Right lobe of liver (tissue), 6 donors: ENCODE measurements around the gene XPO4. TPM values are rescaled to one million over a fixed set of nuclear protein-coding genes. Genes with fewer than 3 reads are reported as not detected.
"Not testable (repeated sequence)": the region's sequence is repeated elsewhere in the genome, so short reads cannot be mapped to it uniquely, and the experiment has no call there.

Experiments used
- ATAC-seq, 4 donors: fragments of 200-7000 bp; cut with Tn5 transposase; one replicate each; pipeline ENCODE4 v1.9.1; 2020; ENCODE audit warnings: mild to moderate bottlenecking in 4 of 4, moderate library complexity in 4 of 4
- DNase-seq, 3 donors: peaks; one replicate each; pipeline ENCODE4 v3.0.0-alpha.2; 2020
- H3K27ac ChIP-seq, 3 donors: fragments of 200-600 bp; one replicate each; pipeline ENCODE4 v1.8.0; 2022
- H3K27me3 ChIP-seq, 2 donors: fragments of 200-600 bp; one replicate each; pipeline ENCODE4 v1.8.0; 2022
- H3K36me3 ChIP-seq, 4 donors: fragments of 200-600 bp; sonication (generic) in 1 of 4; one replicate each; pipeline versions ENCODE4 v1.5.1 to v1.8.0; 2017 to 2022; ENCODE audit warnings: control low read depth in 1 of 4
- H3K4me1 ChIP-seq, 4 donors: fragments of 200-600 bp; sonication (generic) in 1 of 4; one replicate each; pipeline versions ENCODE4 v1.5.1 to v1.8.0; 2017 to 2022; ENCODE audit warnings: control low read depth in 1 of 4
- H3K4me3 ChIP-seq, 3 donors: fragments of 200-600 bp; one replicate each; pipeline ENCODE4 v1.8.0; 2022
- H3K9me3 ChIP-seq, 4 donors: fragments of 200-600 bp; sonication (generic) in 1 of 4; one replicate each; pipeline versions ENCODE4 v1.5.1 to v1.8.0; 2017 to 2022; ENCODE audit warnings: control low read depth in 1 of 4
- CTCF ChIP-seq, 4 donors: fragments of 200-600 bp in 3 of 4; fragments of 450-650 bp in 1 of 4; IDR thresholded peaks; one replicate each; pipeline versions ENCODE4 v1.5.1 to v1.8.0; 2016 to 2022; ENCODE audit warnings: antibody characterized with exemption in 4 of 4, mild to moderate bottlenecking in 2 of 4
- POLR2A ChIP-seq: fragments of 450-650 bp; IDR thresholded peaks from one replicate; pipeline ENCODE4 v1.6.1; 2017; ENCODE audit warnings: antibody characterized with exemption, mild to moderate bottlenecking
- WGBS: methylation state at CpG from one replicate; pipeline ENCODE4 v1.1.6; 2018; ENCODE audit warnings: low coverage, low lambda C conversion rate; ENCODE audit not compliant: insufficient coverage; ENCODE audit errors: missing lambda C conversion rate; 5-methylcytosine and 5-hydroxymethylcytosine counted together
- intact Hi-C, 2 donors: fragments of 100-400 bp; cut with DNase I; formaldehyde crosslinking; loops; one replicate each; pipeline versions ENCODE4 v1.11.2 to v1.14.1; 2022
- total RNA-seq, 6 experiments: library from RNA; depleted of rRNA in 2 of 6; stranded (reverse); fragments of >200 nt in 2 of 6; fragmentation: NEBNext Ultra II Directional in 3 of 6; extraction: Animal tissue kit (Norgen Biotek cat#: 25700) in 3 of 6; gene quantifications; one replicate each; pipeline versions ENCODE4 v1.1.0 to v1.2.4, GENCODE V29; 2016 to 2023
- donor health status: DM: no; HTN: yes; CAD: no.
- donor health status: DM: no; HTN: no; CAD: no.
- donor health status: DM: no; HTN: no; CAD: no.
- donor health status: DM: no; HTN: yes; CAD: no.
- donor health status: DM: no; HTN: yes; CAD: no.

The XPO4 gene
- total RNA-seq, 6 experiments from 2014 or later: 4.4 to 9.9 (median 7.2) TPM

DNA sequence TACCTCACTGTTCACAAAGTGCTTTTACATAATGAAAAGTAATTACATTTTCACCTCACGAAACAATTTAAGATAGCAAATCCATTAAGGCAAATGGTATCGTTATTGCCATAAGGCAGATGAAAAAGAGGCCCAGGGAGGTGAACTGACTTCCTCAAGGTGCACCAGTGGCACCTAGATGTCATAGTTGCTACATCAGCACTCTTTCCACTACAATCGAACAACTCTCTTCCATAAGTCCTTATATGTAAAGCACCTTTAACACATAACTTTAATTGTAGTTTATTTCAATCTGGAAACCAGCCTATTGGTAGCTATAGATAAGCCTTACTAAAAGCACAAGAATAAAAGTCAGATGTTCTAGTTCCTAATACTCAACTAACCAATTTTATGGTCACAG lies 35.1 kb downstream of the XPO4 start:
- H3K36me3 ChIP-seq: no peaks in the 10 kb centered on the region
- no peaks in the 10 kb centered on the region for H3K9me3 ChIP-seq
- ATAC-seq (no peak), DNase-seq (no peak)
- TF ChIP-seq POLR2A (no peak), CTCF (IDR thresholded peaks at IDR 0.05) (no peak)
- H3K27ac ChIP-seq: no peak overlapping the region
- WGBS: 87% methylated on average over 3 of the region's 3 CpGs
- H3K4me3 ChIP-seq: no peak overlapping the region
- H3K4me1 ChIP-seq: peaks cover 0 to 3% (median 0%) of the 10 kb centered on the region in 4 donors
- no peaks in the 10 kb centered on the region for H3K27me3 ChIP-seq
- intact Hi-C loops: no loop called here

- intact Hi-C loops, DNase-seq, H3K4me1 ChIP-seq, H3K27me3 ChIP-seq, H3K36me3 ChIP-seq, H3K4me3 ChIP-seq, ATAC-seq, H3K27ac ChIP-seq, H3K9me3 ChIP-seq: not testable (repeated sequence)
- WGBS: 97% methylated on average over 6 of the region's 6 CpGs
These were observed 40.9 kb downstream of the XPO4 start for GRCh38 chr13:20861666-20862065.

DNA sequence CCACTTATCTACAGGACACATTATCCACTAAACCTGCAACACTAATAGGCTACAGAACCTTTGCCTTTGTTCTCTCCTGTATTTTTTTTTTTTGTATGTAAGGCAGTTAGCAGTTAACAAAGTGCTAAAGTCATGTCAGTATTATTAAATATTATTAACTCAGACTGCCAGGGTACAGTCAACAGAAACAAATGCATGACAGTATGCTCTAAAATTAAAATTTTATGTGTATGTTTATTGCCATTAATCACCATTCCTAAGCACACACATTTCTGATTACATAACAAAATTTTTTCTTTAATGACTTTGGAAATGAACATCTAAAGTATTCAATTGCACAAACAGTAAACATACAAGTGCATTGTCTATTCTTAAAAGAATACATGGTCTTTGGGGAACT lies 41.7 kb downstream of the XPO4 start:
- TF ChIP-seq CTCF (IDR thresholded peaks at IDR 0.05): no peak
- TF ChIP-seq POLR2A: no peak
- no peaks in the 10 kb centered on the region for H3K27me3 ChIP-seq
- H3K4me1 ChIP-seq: no peaks in the 10 kb centered on the region
- no peaks in the 10 kb centered on the region for H3K36me3 ChIP-seq
- ATAC-seq (no peak), DNase-seq (no peak)
- intact Hi-C loops: no loop called here
- no peak overlapping the region for H3K4me3 ChIP-seq
- no peak overlapping the region for H3K27ac ChIP-seq
- H3K9me3 ChIP-seq: no peaks in the 10 kb centered on the region

- no peak for DNase-seq
- H3K27me3 ChIP-seq: no peaks in the 10 kb centered on the region
- no peak overlapping the region for H3K27ac ChIP-seq
- WGBS: 82% methylated on average over 5 of the region's 5 CpGs
- no peaks in the 10 kb centered on the region for H3K4me1 ChIP-seq
- intact Hi-C loops: no loop called here
- H3K36me3 ChIP-seq: no peaks in the 10 kb centered on the region
- H3K4me3 ChIP-seq: no peak overlapping the region
- ATAC-seq: no peak
- TF ChIP-seq CTCF (IDR thresholded peaks at IDR 0.05) (no peak), POLR2A (no peak)
- H3K9me3 ChIP-seq: no peaks in the 10 kb centered on the region
These were observed 45.9 kb downstream of the XPO4 start for GRCh38 chr13:20856650-20857049.

DNA sequence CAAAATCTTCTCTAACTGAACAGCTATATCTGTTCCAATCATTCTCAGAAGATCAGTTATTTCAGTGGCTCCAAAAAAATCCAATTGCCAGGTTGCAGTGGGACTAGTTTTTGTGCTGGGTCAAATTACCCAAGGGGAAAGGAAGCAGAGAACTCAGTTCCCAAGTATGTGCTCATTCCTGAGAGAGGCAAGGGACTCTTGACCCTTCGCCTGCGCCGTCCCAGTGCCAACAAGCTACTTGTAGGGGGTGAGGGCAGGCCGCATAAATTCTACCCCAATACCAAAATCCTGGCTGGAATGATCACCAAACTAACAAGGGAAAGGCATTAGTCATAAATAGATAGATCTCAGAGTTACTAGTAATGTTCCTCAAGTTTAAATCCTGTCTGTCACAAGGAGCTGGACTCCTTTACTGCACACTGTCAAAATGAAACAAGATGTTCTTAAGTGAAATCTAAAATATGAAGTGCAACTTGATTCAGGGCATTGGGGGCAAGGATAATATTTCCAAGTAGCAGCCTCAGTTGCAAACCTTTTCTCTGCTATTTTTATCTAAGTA lies 50.6 kb downstream of the XPO4 start:
- no peaks in the 10 kb centered on the region for H3K36me3 ChIP-seq
- DNase-seq: no peak
- intact Hi-C loops: no loop called here

More for the DNA sequence above, 50.6 kb downstream of the XPO4 start:
- Histone ChIP-seq H3K4me3 (no peak overlapping the region), H3K27me3 (no peaks in the 10 kb centered on the region), H3K4me1 (peaks cover 0 to 9% (median 0%) of the 10 kb centered on the region in 4 donors), H3K9me3 (no peaks in the 10 kb centered on the region), H3K27ac (no peak overlapping the region)
- no peak for TF ChIP-seq CTCF (IDR thresholded peaks at IDR 0.05)
- no peak for TF ChIP-seq POLR2A
- 100% methylated on average over 4 of the region's 4 CpGs for WGBS
- no peak for ATAC-seq
